GM21360 (cell line): ENCODE results near the gene ITPR1.

Experiments
- ATAC-seq: cut with Tn5 transposase; IDR thresholded peaks from one replicate; pipeline ENCODE4 v1.9.1; 2021; ENCODE audit warnings: mild to moderate bottlenecking, moderate library complexity; ENCODE audit not compliant: unreplicated experiment

ITPR1 gene

GRCh38 chr3:4478261-4478660, 14.9 kb upstream of the ITPR1 start:
- ATAC-seq: no peak

- ATAC-seq: no peak
These were observed 1.3 kb upstream of the ITPR1 start for GRCh38 chr3:4491855-4492207.

- no peak for ATAC-seq
These were observed 737 bp upstream of the ITPR1 start for GRCh38 chr3:4492208-4493013.

GRCh38 chr3:4493941-4494894, 1.1 kb downstream of the ITPR1 start:
- no peak for ATAC-seq

GRCh38 chr3:4494895-4495264, 1.7 kb downstream of the ITPR1 start:
- ATAC-seq: no peak

- no peak for ATAC-seq
These were observed 2.3 kb downstream of the ITPR1 start for GRCh38 chr3:4495294-4496086.

GRCh38 chr3:4496087-4496452, 2.9 kb downstream of the ITPR1 start:
- no peak for ATAC-seq

GRCh38 chr3:4497005-4497692, 4.0 kb downstream of the ITPR1 start:
- ATAC-seq: no peak

GRCh38 chr3:4497843-4498324, 4.7 kb downstream of the ITPR1 start:
- no peak for ATAC-seq

GRCh38 chr3:4498446-4498845, 5.3 kb downstream of the ITPR1 start:
- no peak for ATAC-seq

- no peak for ATAC-seq
These were observed 8.3 kb downstream of the ITPR1 start for GRCh38 chr3:4501437-4501836.

GRCh38 chr3:4501927-4502326, 8.8 kb downstream of the ITPR1 start:
- ATAC-seq: no peak

GRCh38 chr3:4503050-4503449, 9.9 kb downstream of the ITPR1 start:
- peak; percentile 65 for ATAC-seq

- ATAC-seq: no peak
These were observed 11.5 kb downstream of the ITPR1 start for GRCh38 chr3:4504340-4505261.

GRCh38 chr3:4505688-4506558, 12.8 kb downstream of the ITPR1 start:
- ATAC-seq: no peak

- ATAC-seq: no peak
These were observed 13.4 kb downstream of the ITPR1 start for GRCh38 chr3:4506559-4507023.

GRCh38 chr3:4507024-4507596, 14.0 kb downstream of the ITPR1 start:
- peak; percentile 26 for ATAC-seq
